Sigmoid colon (tissue), 4 donors: Measurements from ENCODE around the gene STRBP.

Source experiments
- CTCF ChIP-seq, 4 experiments: fragments of 450-650 bp in 3 of 4; fragments of 200-600 bp in 1 of 4; IDR thresholded peaks; one replicate each; pipeline ENCODE4 v1.5.1; 2016 to 2019; ENCODE audit warnings: antibody characterized with exemption in 4 of 4, mild to moderate bottlenecking in 3 of 4, moderate library complexity in 2 of 4
- EP300 ChIP-seq, 4 donors: sonication (generic); formaldehyde crosslinking; IDR thresholded peaks; one replicate each; pipeline ENCODE4 v1.6.1; 2017; ENCODE audit warnings: antibody characterized with exemption in 4 of 4
- POLR2AphosphoS5 ChIP-seq, 4 donors: sonication (generic); formaldehyde crosslinking; IDR thresholded peaks; one replicate each; pipeline ENCODE4 v1.6.1; 2017; ENCODE audit warnings: antibody characterized with exemption in 4 of 4

- no peak for TF ChIP-seq CTCF (IDR thresholded peaks at IDR 0.05)
- TF ChIP-seq POLR2AphosphoS5 (IDR thresholded peaks at IDR 0.05) = no peak
- TF ChIP-seq EP300 (IDR thresholded peaks at IDR 0.05) = no peak
Measured at GRCh38 chr9:123191260-123191659, 77.1 kb downstream of the STRBP start.
